Activated CD8-positive, alpha-beta T cell treated with anti-CD3 and anti-CD28 coated beads, Interleukin-2, amount 10 ng/mL, durations not matched to agents 7 days and 5 days (primary cell): ENCODE results near the gene HMGB1. TPM values are rescaled to one million over a fixed set of nuclear protein-coding genes. Genes with fewer than 3 reads are reported as not detected.

ENCODE experiments used
- ATAC-seq: fragments of 150-1000 bp; cut with Tn5 transposase; one replicate; pipeline ENCODE4 v1.10.0; 2021; ENCODE audit warnings: moderate library complexity
- CTCF ChIA-PET: fragments of 350-600 bp; sonication (Branson Sonifier 250); formaldehyde crosslinking; loops from one replicate; lab custom pipeline; 2021; ENCODE audit warnings: antibody characterized with exemption; lab: Charles Lee
- POLR2A ChIA-PET: fragments of 350-600 bp; sonication (Branson Sonifier 250); formaldehyde crosslinking; loops from one replicate; lab custom pipeline; 2021; ENCODE audit warnings: antibody characterized with exemption; lab: Charles Lee
- DNase-seq: peaks from one replicate; pipeline ENCODE4 v3.0.0-alpha.2; 2020
- H3K27ac Mint-ChIP-seq: one replicate; pipeline ENCODE4 v1.8.0; 2021; ENCODE audit warnings: mild to moderate bottlenecking, mixed read lengths
- H3K27me3 Mint-ChIP-seq: one replicate; pipeline ENCODE4 v1.8.0; 2021; ENCODE audit warnings: low read depth, mixed read lengths
- H3K36me3 Mint-ChIP-seq: one replicate; pipeline ENCODE4 v1.8.0; 2021; ENCODE audit warnings: low read depth, mixed read lengths
- H3K4me1 Mint-ChIP-seq: one replicate; pipeline ENCODE4 v1.8.0; 2021; ENCODE audit warnings: low read depth, mixed read lengths
- H3K4me3 Mint-ChIP-seq: one replicate; pipeline ENCODE4 v1.8.0; 2021; ENCODE audit warnings: mild to moderate bottlenecking, mixed read lengths
- H3K9me3 Mint-ChIP-seq: one replicate; pipeline ENCODE4 v1.8.0; 2022; ENCODE audit warnings: mixed read lengths; ENCODE audit not compliant: insufficient read depth
- total RNA-seq, 2 experiments: library from RNA; stranded (reverse); gene quantifications; one replicate each; pipeline ENCODE4 v1.2.3, GENCODE V29; 2021

HMGB1 gene
- total RNA-seq, 2 experiments from 2014 or later = 650 to 662 TPM

GRCh38 chr13:30409886-30410704 lies 55.6 kb downstream of the HMGB1 start:
- H3K27me3 Mint-ChIP-seq = peaks cover 5% of the 10 kb centered on the region
- CTCF ChIA-PET = interaction anchor here (1.0 to 4.8 kb wide), 3 partner anchors 9 to 38 kb away, joined by 3 to 26 read pairs (median 12); no protein-coding TSS in a partner anchor
- no peak for DNase-seq
- no peak for ATAC-seq
- POLR2A ChIA-PET = no interaction called here
- no peak overlapping the region for H3K27ac Mint-ChIP-seq
- H3K9me3 Mint-ChIP-seq = no peaks in the 10 kb centered on the region
- no peaks in the 10 kb centered on the region for H3K36me3 Mint-ChIP-seq
- peaks cover 27% of the 10 kb centered on the region for H3K4me1 Mint-ChIP-seq
- H3K4me3 Mint-ChIP-seq = no peak overlapping the region

- ATAC-seq (peak; percentile 97), DNase-seq (peak; percentile 93)
- no peaks in the 10 kb centered on the region for H3K9me3 Mint-ChIP-seq
- peaks cover 27% of the 10 kb centered on the region for H3K4me1 Mint-ChIP-seq
- peak overlapping the region; percentile 52 for H3K4me3 Mint-ChIP-seq
- ChIA-PET POLR2A (interaction anchor here (0.8 to 1.3 kb wide), 5 partner anchors 14 to 57 kb away, joined by 3 to 5 read pairs (median 3); partner anchors contain the start of gene HMGB1), CTCF (interaction anchor here (0.6 to 4.8 kb wide), 11 partner anchors 9 to 387 kb away, joined by 3 to 26 read pairs (median 3); no protein-coding TSS in a partner anchor)
- no peaks in the 10 kb centered on the region for H3K36me3 Mint-ChIP-seq
- peak overlapping the region; percentile 55 for H3K27ac Mint-ChIP-seq
- H3K27me3 Mint-ChIP-seq = peaks cover 10% of the 10 kb centered on the region
These were observed 57.2 kb downstream of the HMGB1 start for GRCh38 chr13:30408319-30409101.

- no peaks in the 10 kb centered on the region for H3K36me3 Mint-ChIP-seq
- CTCF ChIA-PET = interaction anchor here (0.7 to 4.8 kb wide), 10 partner anchors 11 to 274 kb away, joined by 3 to 26 read pairs (median 4); partner anchors contain the start of gene UBE2L5
- no peak for ATAC-seq
- no peak for DNase-seq
- POLR2A ChIA-PET = interaction anchor here (0.8 to 3.0 kb wide), 3 partner anchors 12 to 32 kb away, joined by 4 to 13 read pairs (median 4); no protein-coding TSS in a partner anchor
- peaks cover 13% of the 10 kb centered on the region for H3K27me3 Mint-ChIP-seq
- H3K4me1 Mint-ChIP-seq = peaks cover 23% of the 10 kb centered on the region
- no peaks in the 10 kb centered on the region for H3K9me3 Mint-ChIP-seq
- no peak overlapping the region for H3K4me3 Mint-ChIP-seq
- no peak overlapping the region for H3K27ac Mint-ChIP-seq
These were observed 58.8 kb downstream of the HMGB1 start for GRCh38 chr13:30406779-30407416.

Other genes with a start within 250 kb of the HMGB1 start
- gene KATNAL1, start 158.4 kb downstream of the HMGB1 start, total RNA-seq = 10 to 100 TPM; 29.4 to 30.4 TPM
- not detected for gene UBE2L5, start 43.4 kb downstream of the HMGB1 start, total RNA-seq
- 10 to 100 TPM; 14.8 to 16.7 TPM for gene USPL1, start 152.0 kb upstream of the HMGB1 start, total RNA-seq